Activated CD4-positive, alpha-beta T cell treated with anti-CD3 and anti-CD28 coated beads, Interleukin-2, amount 10 ng/mL, durations not matched to agents 24 days and 14 days (primary cell): ENCODE results near the gene OGDH. TPM values are rescaled to one million over a fixed set of nuclear protein-coding genes. Genes with fewer than 3 reads are reported as not detected.
"Not testable (repeated sequence)": the region's sequence is repeated elsewhere in the genome, so short reads cannot be mapped to it uniquely, and the experiment has no call there.

ENCODE experiments used
- DNase-seq: peaks from one replicate; pipeline ENCODE4 v3.0.0; 2022
- H3K27ac Mint-ChIP-seq: one replicate; pipeline ENCODE4 v1.8.0; 2022; ENCODE audit warnings: mild to moderate bottlenecking, mixed read lengths
- H3K27me3 Mint-ChIP-seq: one replicate; pipeline ENCODE4 v1.8.0; 2022; ENCODE audit warnings: mixed read lengths
- H3K36me3 Mint-ChIP-seq: one replicate; pipeline ENCODE4 v1.8.0; 2022; ENCODE audit warnings: low read depth, mild to moderate bottlenecking, mixed read lengths
- H3K4me1 Mint-ChIP-seq: one replicate; pipeline ENCODE4 v1.8.0; 2021; ENCODE audit warnings: mixed read lengths
- H3K4me3 Mint-ChIP-seq: one replicate; pipeline ENCODE4 v1.8.0; 2022; ENCODE audit warnings: mild to moderate bottlenecking, moderate library complexity, mixed read lengths
- H3K9me3 Mint-ChIP-seq: one replicate; pipeline ENCODE4 v1.8.0; 2021; ENCODE audit warnings: mixed read lengths
- intact Hi-C: fragments of 100-400 bp; cut with micrococcal nuclease; formaldehyde crosslinking; loops from one replicate; pipeline ENCODE4 v1.15.1; 2023
- total RNA-seq: library from RNA; stranded (reverse); gene quantifications from 2 replicates; pipeline ENCODE4 v1.2.3, GENCODE V29; 2022

Gene OGDH
- total RNA-seq, 1 donor from 2014 or later = 102 TPM

DNA sequence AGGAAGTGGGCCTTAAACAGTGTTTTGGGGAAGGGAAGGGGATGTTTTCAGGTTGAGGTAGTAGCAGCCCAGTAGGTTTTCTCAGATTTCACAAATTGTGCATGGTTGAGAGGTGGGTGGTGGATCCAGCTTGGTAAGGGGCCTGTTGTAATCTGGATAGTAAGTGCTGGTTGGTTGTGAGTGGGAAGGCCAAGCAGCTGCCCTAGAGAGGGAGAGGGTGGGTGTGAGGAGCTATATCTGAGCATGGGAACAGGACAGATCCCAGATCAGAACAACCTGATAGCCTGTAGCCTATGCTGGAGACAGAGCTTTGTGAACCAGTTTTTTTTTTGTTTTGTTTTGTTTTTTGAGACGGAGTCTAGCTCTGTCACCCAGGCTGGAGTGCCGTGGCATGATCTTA lies 88.3 kb downstream of the OGDH start:
- Mint-ChIP-seq H3K9me3 (peaks cover 7% of the 10 kb centered on the region), H3K27me3 (no peaks in the 10 kb centered on the region), H3K4me3 (no peak overlapping the region), H3K36me3 (peaks cover 68% of the 10 kb centered on the region), H3K27ac (no peak overlapping the region), H3K4me1 (no peaks in the 10 kb centered on the region)
- intact Hi-C loops = no loop called here
- DNase-seq = no peak

DNA sequence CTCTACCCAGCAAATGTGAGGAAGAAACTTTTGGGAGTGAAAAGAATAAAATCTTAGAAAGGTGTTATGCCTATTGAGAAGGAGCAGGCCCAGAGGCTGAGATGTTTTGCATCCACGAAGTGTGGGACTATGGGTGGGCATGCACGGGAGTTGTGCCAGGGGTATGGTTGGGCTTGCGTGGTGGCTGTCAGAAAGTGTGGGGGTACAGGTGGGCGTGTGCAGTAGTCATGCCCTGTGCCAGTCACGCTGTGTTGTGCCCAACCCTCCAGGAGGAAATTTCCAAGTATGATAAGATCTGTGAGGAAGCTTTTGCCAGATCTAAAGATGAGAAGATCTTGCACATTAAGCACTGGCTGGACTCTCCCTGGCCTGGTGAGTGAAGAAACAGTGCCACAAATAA lies 89.3 kb downstream of the OGDH start:
- no peaks in the 10 kb centered on the region for H3K4me1 Mint-ChIP-seq
- no peaks in the 10 kb centered on the region for H3K27me3 Mint-ChIP-seq
- peaks cover 74% of the 10 kb centered on the region for H3K36me3 Mint-ChIP-seq
- intact Hi-C loops = no loop called here
- DNase-seq = no peak
- peaks cover 7% of the 10 kb centered on the region for H3K9me3 Mint-ChIP-seq
- H3K4me3 Mint-ChIP-seq = no peak overlapping the region
- no peak overlapping the region for H3K27ac Mint-ChIP-seq

DNA sequence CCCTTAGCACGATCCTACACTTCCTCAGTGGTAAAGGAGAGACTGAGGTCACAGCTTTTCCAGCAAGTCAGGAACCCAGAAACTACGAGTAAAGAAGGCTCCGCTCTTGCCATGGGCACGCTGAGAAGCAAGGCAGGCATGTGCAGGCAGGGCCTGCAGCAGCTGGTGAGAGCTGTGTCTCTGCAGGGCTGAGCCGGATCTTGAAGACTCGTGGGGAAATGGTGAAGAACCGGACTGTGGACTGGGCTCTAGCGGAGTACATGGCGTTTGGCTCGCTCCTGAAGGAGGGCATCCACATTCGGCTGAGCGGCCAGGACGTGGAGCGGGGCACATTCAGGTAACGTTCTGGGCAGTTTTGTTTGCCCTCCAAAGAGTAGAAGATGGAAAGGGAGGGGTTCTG lies 90.3 kb downstream of the OGDH start:
- no peak overlapping the region for H3K4me3 Mint-ChIP-seq
- DNase-seq = no peak
- H3K27me3 Mint-ChIP-seq = no peaks in the 10 kb centered on the region
- H3K4me1 Mint-ChIP-seq = no peaks in the 10 kb centered on the region
- intact Hi-C loops = no loop called here
- H3K27ac Mint-ChIP-seq = no peak overlapping the region
- H3K9me3 Mint-ChIP-seq = peaks cover 7% of the 10 kb centered on the region
- H3K36me3 Mint-ChIP-seq = peaks cover 82% of the 10 kb centered on the region

DNA sequence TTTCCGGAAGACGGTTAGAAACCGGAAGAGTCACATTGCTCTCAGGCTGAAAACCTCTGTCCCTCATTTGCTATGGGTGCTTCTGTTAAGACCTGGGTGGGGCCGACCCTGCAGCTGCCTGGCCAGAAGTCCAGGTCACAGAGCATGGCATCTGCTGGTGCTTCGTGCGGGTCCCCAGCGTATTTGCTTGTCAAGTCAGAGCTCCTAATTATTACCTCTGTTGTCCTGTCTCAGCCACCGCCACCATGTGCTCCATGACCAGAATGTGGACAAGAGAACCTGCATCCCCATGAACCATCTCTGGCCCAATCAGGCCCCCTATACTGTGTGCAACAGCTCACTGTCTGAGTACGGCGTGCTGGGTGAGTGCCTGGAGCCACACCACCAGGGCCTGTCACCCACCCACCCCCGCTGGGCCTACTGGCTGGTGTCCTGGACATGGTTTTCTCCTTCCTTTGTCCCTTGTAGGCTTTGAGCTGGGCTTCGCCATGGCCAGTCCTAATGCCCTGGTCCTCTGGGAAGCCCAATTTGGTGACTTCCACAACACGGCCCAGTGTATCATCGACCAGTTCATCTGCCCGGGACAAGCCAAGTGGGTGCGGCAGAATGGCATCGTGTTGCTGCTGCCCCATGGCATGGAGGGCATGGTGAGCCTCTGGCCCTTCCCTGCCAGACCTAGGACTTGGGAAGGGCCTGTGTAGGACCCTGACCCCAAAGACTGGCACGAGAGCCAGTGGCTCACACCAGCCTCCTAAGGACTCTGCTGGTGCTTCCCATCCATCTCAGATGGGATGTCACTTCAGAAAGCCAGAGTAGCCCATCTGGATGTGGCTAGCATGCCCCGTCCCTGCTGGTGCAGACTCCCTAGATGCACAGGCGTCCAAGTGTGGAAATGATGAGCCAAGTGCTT lies 91.0 kb downstream of the OGDH start:
- peaks cover 7% of the 10 kb centered on the region for H3K9me3 Mint-ChIP-seq
- intact Hi-C loops = no loop called here
- no peaks in the 10 kb centered on the region for H3K27me3 Mint-ChIP-seq
- H3K36me3 Mint-ChIP-seq = peaks cover 81% of the 10 kb centered on the region
- no peak for DNase-seq
- no peaks in the 10 kb centered on the region for H3K4me1 Mint-ChIP-seq
- no peak overlapping the region for H3K4me3 Mint-ChIP-seq
- no peak overlapping the region for H3K27ac Mint-ChIP-seq

DNA sequence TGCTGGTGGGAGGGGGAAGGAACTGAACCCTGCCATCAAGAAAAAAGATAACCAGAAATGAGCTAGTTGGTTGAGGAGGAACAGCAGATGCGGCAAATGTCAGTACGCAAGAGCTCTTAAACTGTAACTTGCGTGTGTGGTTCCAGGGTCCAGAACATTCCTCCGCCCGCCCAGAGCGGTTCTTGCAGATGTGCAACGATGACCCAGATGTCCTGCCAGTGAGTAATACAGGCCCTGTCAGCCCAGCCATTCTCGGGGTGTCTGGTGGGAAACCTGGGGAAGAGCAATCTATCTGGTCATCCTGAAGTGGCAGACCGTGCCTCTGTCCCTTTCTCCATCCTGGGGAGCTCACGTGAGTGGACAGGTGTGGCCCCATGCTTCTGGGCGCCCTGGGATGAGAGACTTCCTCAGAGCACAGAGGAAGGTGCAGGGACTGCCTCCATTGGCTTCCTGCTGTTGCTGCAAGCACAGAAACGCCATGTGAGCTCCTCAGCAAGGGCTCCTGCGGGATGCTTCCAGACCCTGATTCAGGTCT lies 91.7 kb downstream of the OGDH start:
- H3K27ac Mint-ChIP-seq = no peak overlapping the region
- H3K4me1 Mint-ChIP-seq = no peaks in the 10 kb centered on the region
- H3K4me3 Mint-ChIP-seq = no peak overlapping the region
- H3K36me3 Mint-ChIP-seq = peaks cover 88% of the 10 kb centered on the region
- peaks cover 7% of the 10 kb centered on the region for H3K9me3 Mint-ChIP-seq
- no peaks in the 10 kb centered on the region for H3K27me3 Mint-ChIP-seq
- intact Hi-C loops = no loop called here
- DNase-seq = no peak

DNA sequence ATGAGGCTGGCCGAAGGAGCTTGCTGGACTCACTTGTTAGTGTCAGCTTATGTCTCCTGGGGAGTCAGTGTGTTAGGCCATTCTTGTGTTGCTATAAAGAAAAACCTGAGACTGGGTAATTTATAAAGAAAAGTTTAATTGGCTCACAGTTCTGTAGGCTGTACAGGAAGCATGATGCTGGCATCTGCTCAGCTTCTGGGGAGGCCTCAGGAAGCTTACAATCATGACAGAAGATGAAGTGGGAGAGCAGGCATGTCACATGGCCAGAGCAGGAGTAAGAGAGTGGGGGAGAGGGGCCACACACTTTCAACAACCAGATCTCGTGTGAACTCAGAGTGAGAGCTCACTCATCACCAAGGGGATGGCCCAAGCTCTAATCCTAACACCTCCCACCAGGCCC lies 93.2 kb downstream of the OGDH start:
- H3K27ac Mint-ChIP-seq, H3K4me1 Mint-ChIP-seq, intact Hi-C loops, H3K9me3 Mint-ChIP-seq, DNase-seq, H3K27me3 Mint-ChIP-seq, H3K4me3 Mint-ChIP-seq: not testable (repeated sequence)
- peaks cover 83% of the 10 kb centered on the region for H3K36me3 Mint-ChIP-seq

DNA sequence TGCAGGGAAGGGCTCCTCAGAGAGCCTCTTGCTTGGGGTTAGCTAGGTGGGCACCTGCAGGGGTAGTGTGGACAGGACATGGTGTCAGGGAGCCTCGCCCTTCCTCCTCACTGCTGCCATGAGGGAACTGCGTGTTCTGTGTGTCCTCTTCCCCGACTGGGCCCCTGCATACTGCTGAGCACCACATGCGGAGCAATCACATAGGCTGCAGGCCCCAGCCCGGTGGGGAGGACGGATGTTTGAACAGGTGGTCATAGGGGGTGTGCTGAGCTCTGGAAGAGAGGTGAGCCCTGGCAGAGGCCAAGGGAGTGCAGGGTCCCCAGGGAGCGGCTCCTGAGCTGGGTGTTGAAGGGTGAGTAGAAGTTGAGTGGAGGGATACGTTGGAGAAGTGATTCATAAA lies 93.9 kb downstream of the OGDH start:
- Mint-ChIP-seq H3K27me3 (no peaks in the 10 kb centered on the region), H3K4me1 (no peaks in the 10 kb centered on the region), H3K4me3 (no peak overlapping the region), H3K36me3 (peaks cover 82% of the 10 kb centered on the region), H3K27ac (peak overlapping the region; percentile 29), H3K9me3 (peaks cover 7% of the 10 kb centered on the region)
- intact Hi-C loops = no loop called here
- no peak for DNase-seq

DNA sequence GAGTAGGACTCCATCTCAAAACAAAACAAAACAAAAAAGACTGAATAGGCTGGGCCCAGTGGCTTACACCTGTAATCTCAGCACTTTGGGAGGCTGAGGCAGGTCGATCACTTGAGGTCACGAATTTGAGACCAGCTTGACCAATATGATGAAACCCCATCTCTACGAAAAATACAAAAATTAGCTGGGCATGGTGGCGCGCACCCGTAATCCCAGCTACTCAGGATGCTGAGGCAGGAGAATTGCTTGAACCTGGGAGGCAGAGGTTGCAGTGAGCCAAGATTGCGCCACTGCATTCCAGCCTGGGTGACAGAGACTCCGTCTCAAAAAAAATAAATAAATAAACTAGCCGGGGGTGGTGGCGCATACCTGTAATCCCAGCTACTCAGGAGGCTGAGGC lies 97.0 kb downstream of the OGDH start:
- H3K27me3 Mint-ChIP-seq, intact Hi-C loops, H3K4me1 Mint-ChIP-seq, H3K4me3 Mint-ChIP-seq, DNase-seq, H3K27ac Mint-ChIP-seq, H3K9me3 Mint-ChIP-seq: not testable (repeated sequence)
- peaks cover 65% of the 10 kb centered on the region for H3K36me3 Mint-ChIP-seq

DNA sequence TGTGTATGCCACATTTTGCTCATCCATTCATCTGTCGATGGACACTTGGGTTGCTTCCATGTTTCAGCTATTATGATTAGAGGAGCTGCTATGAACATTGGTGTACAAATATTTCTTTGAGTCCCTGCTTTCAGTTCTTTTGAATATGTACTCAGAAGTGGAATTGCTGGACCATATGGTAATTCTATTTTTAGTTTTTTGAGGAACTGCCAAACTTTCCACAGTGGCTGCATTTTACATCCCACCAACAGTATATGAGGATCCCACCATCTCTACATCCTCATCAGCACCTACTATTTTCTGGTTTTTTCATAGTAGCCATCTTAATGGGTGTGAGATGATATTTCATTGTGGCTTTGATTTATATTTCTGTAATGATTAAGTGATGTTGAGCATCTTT lies 97.5 kb downstream of the OGDH start:
- Mint-ChIP-seq H3K4me1 (no peaks in the 10 kb centered on the region), H3K27ac (no peak overlapping the region), H3K36me3 (peaks cover 62% of the 10 kb centered on the region), H3K4me3 (no peak overlapping the region), H3K27me3 (no peaks in the 10 kb centered on the region), H3K9me3 (peaks cover 3% of the 10 kb centered on the region)
- no peak for DNase-seq
- intact Hi-C loops = no loop called here

DNA sequence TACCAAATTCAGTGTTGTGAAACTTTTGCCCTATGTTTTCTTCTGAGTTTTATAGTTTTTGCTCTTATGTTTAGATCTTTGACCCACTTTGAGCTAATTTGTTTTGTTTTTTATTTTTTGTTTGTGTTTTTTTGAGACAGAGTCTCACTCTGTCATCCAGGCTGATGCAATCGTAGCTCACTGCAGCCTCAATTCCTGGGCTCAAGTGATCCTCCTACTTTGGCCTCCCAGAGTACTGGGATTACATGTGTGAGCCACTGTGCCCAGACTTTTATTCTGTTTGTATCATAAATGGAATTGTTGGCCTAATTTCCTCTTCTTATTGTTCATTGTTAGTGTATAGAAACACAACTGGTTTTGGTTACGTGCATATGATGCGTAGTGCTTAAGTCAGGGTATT lies 99.0 kb downstream of the OGDH start:
- no peak overlapping the region for H3K27ac Mint-ChIP-seq
- DNase-seq = no peak
- H3K4me1 Mint-ChIP-seq = no peaks in the 10 kb centered on the region
- peaks cover 56% of the 10 kb centered on the region for H3K36me3 Mint-ChIP-seq
- intact Hi-C loops = no loop called here
- no peaks in the 10 kb centered on the region for H3K9me3 Mint-ChIP-seq
- H3K4me3 Mint-ChIP-seq = no peak overlapping the region
- H3K27me3 Mint-ChIP-seq = no peaks in the 10 kb centered on the region

DNA sequence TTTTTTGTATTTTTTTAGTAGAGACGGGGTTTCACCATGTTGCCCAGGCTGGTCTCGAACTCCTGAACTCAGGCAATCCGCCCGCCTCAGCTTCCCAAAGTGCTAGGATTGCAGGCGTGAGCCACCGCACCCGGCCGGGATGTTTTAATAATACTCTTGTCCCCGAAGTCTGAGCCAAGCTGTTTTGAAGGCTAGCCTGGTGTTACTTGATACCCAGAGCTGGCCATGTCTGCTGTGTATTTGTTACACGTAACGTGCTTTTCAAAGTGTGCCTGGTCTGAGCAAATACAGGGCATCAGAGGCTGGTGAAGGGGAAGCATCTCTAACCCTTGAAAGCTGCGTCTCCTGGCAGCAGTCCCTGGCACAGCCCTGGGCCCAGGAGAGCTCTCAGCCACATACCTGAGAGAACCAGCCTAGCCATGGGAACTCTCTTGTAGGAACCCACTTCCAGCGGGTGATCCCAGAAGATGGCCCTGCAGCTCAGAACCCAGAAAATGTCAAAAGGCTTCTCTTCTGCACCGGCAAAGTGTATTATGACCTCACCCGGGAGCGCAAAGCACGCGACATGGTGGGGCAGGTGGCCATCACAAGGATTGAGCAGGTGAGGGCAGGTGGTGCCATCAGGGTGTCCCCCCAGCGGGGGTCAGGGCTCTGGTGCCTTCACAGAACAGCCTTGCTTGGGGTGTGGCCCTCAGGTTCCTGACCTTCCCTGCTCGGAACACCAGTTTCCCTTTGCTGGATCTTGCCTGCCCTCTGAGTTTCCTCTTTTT lies 100.5 kb downstream of the OGDH start:
- no peak for DNase-seq
- Mint-ChIP-seq H3K27ac (no peak overlapping the region), H3K36me3 (peaks cover 41% of the 10 kb centered on the region), H3K4me3 (no peak overlapping the region), H3K4me1 (peaks cover 2% of the 10 kb centered on the region), H3K27me3 (no peaks in the 10 kb centered on the region), H3K9me3 (no peaks in the 10 kb centered on the region)
- intact Hi-C loops = no loop called here

DNA sequence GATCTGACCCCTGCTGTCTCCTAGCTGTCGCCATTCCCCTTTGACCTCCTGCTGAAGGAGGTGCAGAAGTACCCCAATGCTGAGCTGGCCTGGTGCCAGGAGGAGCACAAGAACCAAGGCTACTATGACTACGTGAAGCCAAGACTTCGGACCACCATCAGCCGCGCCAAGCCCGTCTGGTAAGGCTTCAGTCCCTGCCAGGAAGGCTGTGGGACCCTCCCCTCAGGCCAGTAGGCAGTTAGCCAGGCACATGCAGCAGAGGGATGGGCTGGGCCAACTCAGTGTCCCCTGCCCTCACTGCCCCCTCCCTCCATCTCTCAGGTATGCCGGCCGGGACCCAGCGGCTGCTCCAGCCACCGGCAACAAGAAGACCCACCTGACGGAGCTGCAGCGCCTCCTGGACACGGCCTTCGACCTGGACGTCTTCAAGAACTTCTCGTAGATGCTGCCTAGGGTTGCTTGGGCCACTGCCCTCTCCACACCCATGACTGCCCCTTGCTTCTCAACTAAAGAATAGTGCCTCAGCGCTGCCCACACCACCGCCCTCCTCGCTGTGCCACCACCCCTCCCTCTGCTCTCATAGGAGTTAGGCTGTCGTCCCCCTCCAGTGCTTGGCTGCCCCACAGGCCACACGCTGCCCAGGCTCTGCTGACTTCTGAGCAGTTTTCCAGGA lies 101.3 kb downstream of the OGDH start:
- Mint-ChIP-seq H3K27me3 (no peaks in the 10 kb centered on the region), H3K36me3 (peaks cover 36% of the 10 kb centered on the region), H3K4me3 (no peak overlapping the region), H3K27ac (no peak overlapping the region), H3K9me3 (no peaks in the 10 kb centered on the region), H3K4me1 (peaks cover 5% of the 10 kb centered on the region)
- intact Hi-C loops = no loop called here
- DNase-seq = no peak

DNA sequence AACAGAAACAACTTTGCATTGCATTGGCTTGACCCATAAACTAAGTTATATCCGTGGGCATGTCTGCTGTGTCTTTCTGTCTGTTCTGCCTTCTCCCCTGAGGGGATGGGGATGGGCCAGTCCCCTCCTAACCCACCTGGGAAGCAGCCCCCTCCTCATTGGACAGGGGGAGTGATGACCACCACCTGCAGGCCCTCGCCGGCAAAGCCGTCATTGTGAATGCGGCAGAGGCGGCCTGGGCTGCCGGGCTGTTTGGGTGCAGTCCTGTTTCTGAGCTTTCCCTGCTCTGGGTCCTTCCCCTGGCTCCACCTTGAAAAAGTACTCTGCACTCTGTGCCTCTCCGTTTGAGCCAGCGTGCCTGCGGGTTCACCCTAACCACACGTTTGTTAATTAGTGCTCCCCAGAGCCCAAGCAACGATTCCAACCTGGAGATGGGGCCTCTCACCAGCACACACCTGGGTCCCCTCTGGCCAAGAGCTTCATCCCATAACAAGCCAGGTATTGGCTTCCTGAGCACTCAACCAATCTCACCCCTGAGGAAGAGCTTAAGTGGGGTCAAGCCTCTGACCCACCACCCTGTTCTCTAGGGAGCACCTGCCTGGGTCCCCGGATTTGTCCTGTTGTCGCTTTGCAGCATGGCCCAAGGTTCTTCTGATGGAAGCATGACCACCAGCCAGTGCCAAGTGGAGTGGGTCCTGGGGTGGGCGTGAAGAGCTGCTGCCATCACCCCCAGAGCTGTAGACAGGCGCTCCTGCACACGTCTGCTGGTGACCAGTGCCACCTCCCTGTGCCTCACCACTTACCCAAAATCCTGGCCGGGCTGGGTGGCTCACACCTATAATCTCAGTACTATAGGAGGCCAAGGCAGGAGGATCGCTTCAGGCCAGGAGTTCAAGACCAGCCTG lies 102.8 kb downstream of the OGDH start:
- peaks cover 5% of the 10 kb centered on the region for H3K4me1 Mint-ChIP-seq
- H3K9me3 Mint-ChIP-seq = no peaks in the 10 kb centered on the region
- no peak overlapping the region for H3K27ac Mint-ChIP-seq
- DNase-seq = no peak
- peaks cover 28% of the 10 kb centered on the region for H3K36me3 Mint-ChIP-seq
- H3K4me3 Mint-ChIP-seq = no peak overlapping the region
- no peaks in the 10 kb centered on the region for H3K27me3 Mint-ChIP-seq
- intact Hi-C loops = no loop called here
